CD8-positive, alpha-beta memory T cell (primary cell): Measurements from ENCODE around the gene BTG3. TPM values are rescaled to one million over a fixed set of nuclear protein-coding genes. Genes with fewer than 3 reads are reported as not detected.

ENCODE experiments used
- CTCF ChIA-PET: fragments of 350-600 bp; sonication (Branson Sonifier 250); formaldehyde crosslinking; loops from one replicate; lab custom pipeline; 2021; ENCODE audit warnings: antibody characterized with exemption; lab: Charles Lee
- POLR2A ChIA-PET: fragments of 350-600 bp; sonication (Branson Sonifier 250); formaldehyde crosslinking; loops from one replicate; lab custom pipeline; 2021; ENCODE audit warnings: antibody characterized with exemption; lab: Charles Lee
- DNase-seq, 5 donors: peaks; one replicate each; pipeline versions ENCODE4 v3.0.0 to v3.0.0-alpha.2; 2020 to 2022; ENCODE audit warnings: mixed read lengths in 1 of 5
- H3K27ac ChIP-seq: one replicate; pipeline ENCODE4 v1.7.0; 2013; ENCODE audit warnings: low read depth, mild to moderate bottlenecking, low read length, moderate library complexity
- H3K27me3 ChIP-seq: 2 replicates; pipeline ENCODE4 v1.7.0; 2013; ENCODE audit warnings: low read length, mild to moderate bottlenecking; ENCODE audit not compliant: insufficient read depth, poor library complexity, severe bottlenecking
- H3K36me3 ChIP-seq: 2 replicates; pipeline ENCODE4 v1.7.0; 2013; ENCODE audit warnings: mild to moderate bottlenecking, low read length, moderate library complexity; ENCODE audit not compliant: insufficient read depth
- H3K4me1 ChIP-seq: 2 replicates; pipeline ENCODE4 v1.7.0; 2013; ENCODE audit warnings: mild to moderate bottlenecking, low read length, moderate library complexity; ENCODE audit not compliant: insufficient read depth
- H3K4me3 ChIP-seq: 2 replicates; pipeline ENCODE4 v1.7.0; 2013; ENCODE audit warnings: mild to moderate bottlenecking, low read length
- H3K9me3 ChIP-seq: 2 replicates; pipeline ENCODE4 v1.7.0; 2013; ENCODE audit warnings: mild to moderate bottlenecking, low read length
- H3K27ac Mint-ChIP-seq, 8 donors: one replicate each; pipeline ENCODE4 v1.8.0; 2020 to 2021; ENCODE audit warnings: mixed read lengths in 8 of 8, mild to moderate bottlenecking in 6 of 8, inconsistent platforms in 3 of 8, moderate library complexity in 3 of 8
- H3K27me3 Mint-ChIP-seq, 2 donors: one replicate each; pipeline ENCODE4 v1.8.0; 2020 to 2021; ENCODE audit warnings: mixed read lengths in 2 of 2, mild to moderate bottlenecking in 1 of 2, moderate library complexity in 1 of 2
- H3K36me3 Mint-ChIP-seq, 3 donors: one replicate each; pipeline ENCODE4 v1.8.0; 2020 to 2021; ENCODE audit warnings: mixed read lengths in 3 of 3, inconsistent platforms in 1 of 3, mild to moderate bottlenecking in 1 of 3
- H3K4me1 Mint-ChIP-seq, 3 donors: one replicate each; pipeline ENCODE4 v1.8.0; 2020 to 2021; ENCODE audit warnings: mixed read lengths in 3 of 3, inconsistent platforms in 1 of 3, mild to moderate bottlenecking in 1 of 3
- H3K4me3 Mint-ChIP-seq, 7 donors: one replicate each; pipeline ENCODE4 v1.8.0; 2020 to 2021; ENCODE audit warnings: mixed read lengths in 7 of 7, mild to moderate bottlenecking in 6 of 7, moderate library complexity in 4 of 7, inconsistent platforms in 2 of 7
- H3K9me3 Mint-ChIP-seq, 5 donors: one replicate each; pipeline ENCODE4 v1.8.0; 2020 to 2022; ENCODE audit warnings: mixed read lengths in 5 of 5, mild to moderate bottlenecking in 3 of 5, moderate library complexity in 2 of 5, inconsistent platforms in 1 of 5
- polyA plus RNA-seq: library from polyadenylated mRNA; unstranded; fragments of 300-500 nt; fragmentation: Illumina TruSeq; gene quantifications from one replicate; pipeline ENCODE4 v1.2.3, GENCODE V29; 2021
- total RNA-seq, 2 experiments: library from RNA; stranded (reverse); gene quantifications; one replicate each; pipeline ENCODE4 v1.2.3, GENCODE V29; 2021

BTG3 gene
- total and polyA plus RNA-seq, 3 experiments from 2014 or later = 11.5 to 45.7 (median 43.1) TPM

GRCh38 chr21:17585875-17586450 is 26.7 kb downstream of the BTG3 start:
- no peaks in the 10 kb centered on the region for H3K9me3 ChIP-seq
- Mint-ChIP-seq H3K4me3 (no peak overlapping the region), H3K27me3 (peaks cover 0 to 2% of the 10 kb centered on the region in 2 donors), H3K4me1 (no peaks in the 10 kb centered on the region), H3K36me3 (peaks cover 0 to 3% (median under 1%) of the 10 kb centered on the region in 3 donors), H3K9me3 (no peaks in the 10 kb centered on the region), H3K27ac (no peak overlapping the region)
- no peak overlapping the region for H3K4me3 ChIP-seq
- H3K27me3 ChIP-seq = no peaks in the 10 kb centered on the region
- peak in 2 of 5 donors; percentile 8 to 33 for DNase-seq
- H3K36me3 ChIP-seq = no peaks in the 10 kb centered on the region
- H3K27ac ChIP-seq = no peak overlapping the region
- H3K4me1 ChIP-seq = no peaks in the 10 kb centered on the region
- CTCF ChIA-PET = interaction anchor here (0.9 to 2.6 kb wide), 6 partner anchors 10 to 198 kb away, joined by 3 to 36 read pairs (median 4); no protein-coding TSS in a partner anchor
- POLR2A ChIA-PET = no interaction called here

- H3K4me3 ChIP-seq = no peak overlapping the region
- H3K27ac ChIP-seq = no peak overlapping the region
- POLR2A ChIA-PET = no interaction called here
- H3K27me3 Mint-ChIP-seq = peaks cover 0 to 4% of the 10 kb centered on the region in 2 donors
- H3K4me3 Mint-ChIP-seq = no peak overlapping the region
- no peaks in the 10 kb centered on the region for H3K4me1 ChIP-seq
- H3K4me1 Mint-ChIP-seq = no peaks in the 10 kb centered on the region
- CTCF ChIA-PET = interaction anchor here (2.6 kb wide), 1 partner anchor 196 kb away, joined by 36 read pairs; no protein-coding TSS in a partner anchor
- no peak for DNase-seq
- H3K36me3 Mint-ChIP-seq = no peaks in the 10 kb centered on the region
- H3K36me3 ChIP-seq = no peaks in the 10 kb centered on the region
- H3K27me3 ChIP-seq = no peaks in the 10 kb centered on the region
- no peaks in the 10 kb centered on the region for H3K9me3 Mint-ChIP-seq
- H3K27ac Mint-ChIP-seq = no peak overlapping the region
- no peaks in the 10 kb centered on the region for H3K9me3 ChIP-seq
Observed at GRCh38 chr21:17583898-17584297, 28.8 kb downstream of the BTG3 start.

- Histone ChIP-seq H3K36me3 (no peaks in the 10 kb centered on the region), H3K27me3 (no peaks in the 10 kb centered on the region), H3K27ac (no peak overlapping the region), H3K4me1 (no peaks in the 10 kb centered on the region), H3K4me3 (no peak overlapping the region), H3K9me3 (no peaks in the 10 kb centered on the region)
- no peak overlapping the region for H3K4me3 Mint-ChIP-seq
- DNase-seq = no peak
- ChIA-PET POLR2A (no interaction called here), CTCF (no interaction called here)
- H3K27me3 Mint-ChIP-seq = peaks cover 0 to 2% of the 10 kb centered on the region in 2 donors
- no peaks in the 10 kb centered on the region for H3K4me1 Mint-ChIP-seq
- H3K9me3 Mint-ChIP-seq = no peaks in the 10 kb centered on the region
- no peak overlapping the region for H3K27ac Mint-ChIP-seq
- no peaks in the 10 kb centered on the region for H3K36me3 Mint-ChIP-seq
Observed at GRCh38 chr21:17580319-17580718, 32.4 kb downstream of the BTG3 start.

- H3K4me1 ChIP-seq = no peaks in the 10 kb centered on the region
- no peaks in the 10 kb centered on the region for H3K4me1 Mint-ChIP-seq
- H3K27me3 ChIP-seq = no peaks in the 10 kb centered on the region
- no peaks in the 10 kb centered on the region for H3K36me3 Mint-ChIP-seq
- CTCF ChIA-PET = no interaction called here
- H3K9me3 Mint-ChIP-seq = no peaks in the 10 kb centered on the region
- H3K27me3 Mint-ChIP-seq = peaks cover 2 to 7% of the 10 kb centered on the region in 2 donors
- H3K4me3 ChIP-seq = no peak overlapping the region
- DNase-seq = no peak
- no peak overlapping the region for H3K27ac Mint-ChIP-seq
- H3K27ac ChIP-seq = no peak overlapping the region
- H3K9me3 ChIP-seq = no peaks in the 10 kb centered on the region
- POLR2A ChIA-PET = interaction anchor here (0.6 kb wide), 1 partner anchor 18 kb away, joined by 4 read pairs; no protein-coding TSS in a partner anchor
- H3K36me3 ChIP-seq = no peaks in the 10 kb centered on the region
- peak overlapping the region in 1 of 7 donors; percentile 20 for H3K4me3 Mint-ChIP-seq
Observed at GRCh38 chr21:17578876-17579275, 33.8 kb downstream of the BTG3 start.

GRCh38 chr21:17578162-17578561 is 34.5 kb downstream of the BTG3 start:
- DNase-seq = no peak
- Mint-ChIP-seq H3K9me3 (no peaks in the 10 kb centered on the region), H3K27ac (no peak overlapping the region), H3K4me3 (no peak overlapping the region), H3K36me3 (no peaks in the 10 kb centered on the region), H3K4me1 (no peaks in the 10 kb centered on the region), H3K27me3 (peaks cover 2 to 7% of the 10 kb centered on the region in 2 donors)
- CTCF ChIA-PET = no interaction called here
- POLR2A ChIA-PET = no interaction called here
- Histone ChIP-seq H3K9me3 (no peaks in the 10 kb centered on the region), H3K4me3 (no peak overlapping the region), H3K4me1 (no peaks in the 10 kb centered on the region), H3K36me3 (no peaks in the 10 kb centered on the region), H3K27ac (no peak overlapping the region), H3K27me3 (no peaks in the 10 kb centered on the region)

- DNase-seq = no peak
- no peaks in the 10 kb centered on the region for H3K9me3 ChIP-seq
- no peaks in the 10 kb centered on the region for H3K4me1 Mint-ChIP-seq
- no peak overlapping the region for H3K27ac Mint-ChIP-seq
- ChIA-PET CTCF (no interaction called here), POLR2A (no interaction called here)
- no peak overlapping the region for H3K4me3 ChIP-seq
- H3K27me3 Mint-ChIP-seq = peaks cover 5 to 12% of the 10 kb centered on the region in 2 donors
- no peaks in the 10 kb centered on the region for H3K36me3 Mint-ChIP-seq
- H3K27ac ChIP-seq = no peak overlapping the region
- no peaks in the 10 kb centered on the region for H3K9me3 Mint-ChIP-seq
- no peak overlapping the region for H3K4me3 Mint-ChIP-seq
- no peaks in the 10 kb centered on the region for H3K27me3 ChIP-seq
- no peaks in the 10 kb centered on the region for H3K4me1 ChIP-seq
- H3K36me3 ChIP-seq = no peaks in the 10 kb centered on the region
Observed at GRCh38 chr21:17577701-17578100, 35.0 kb downstream of the BTG3 start.

- Histone ChIP-seq H3K36me3 (no peaks in the 10 kb centered on the region), H3K27me3 (no peaks in the 10 kb centered on the region), H3K27ac (no peak overlapping the region), H3K9me3 (no peaks in the 10 kb centered on the region), H3K4me1 (no peaks in the 10 kb centered on the region), H3K4me3 (no peak overlapping the region)
- Mint-ChIP-seq H3K36me3 (no peaks in the 10 kb centered on the region), H3K27ac (peak overlapping the region in 1 of 8 donors; percentile 41), H3K9me3 (no peaks in the 10 kb centered on the region), H3K4me3 (no peak overlapping the region), H3K4me1 (no peaks in the 10 kb centered on the region), H3K27me3 (peaks cover 5 to 12% of the 10 kb centered on the region in 2 donors)
- no peak for DNase-seq
- POLR2A ChIA-PET = no interaction called here
- CTCF ChIA-PET = interaction anchor here (1.6 kb wide), 1 partner anchor 10 kb away, joined by 9 read pairs; no protein-coding TSS in a partner anchor
Observed at GRCh38 chr21:17576080-17576835, 36.4 kb downstream of the BTG3 start.

GRCh38 chr21:17575076-17575475 is 37.6 kb downstream of the BTG3 start:
- POLR2A ChIA-PET = no interaction called here
- H3K36me3 Mint-ChIP-seq = no peaks in the 10 kb centered on the region
- CTCF ChIA-PET = interaction anchor here (1.6 kb wide), 1 partner anchor 11 kb away, joined by 9 read pairs; no protein-coding TSS in a partner anchor
- no peaks in the 10 kb centered on the region for H3K27me3 ChIP-seq
- no peaks in the 10 kb centered on the region for H3K4me1 Mint-ChIP-seq
- H3K9me3 Mint-ChIP-seq = no peaks in the 10 kb centered on the region
- H3K36me3 ChIP-seq = no peaks in the 10 kb centered on the region
- H3K27ac ChIP-seq = no peak overlapping the region
- H3K27ac Mint-ChIP-seq = no peak overlapping the region
- peaks cover 3 to 17% of the 10 kb centered on the region in 2 donors for H3K27me3 Mint-ChIP-seq
- no peaks in the 10 kb centered on the region for H3K9me3 ChIP-seq
- no peak overlapping the region for H3K4me3 Mint-ChIP-seq
- no peak overlapping the region for H3K4me3 ChIP-seq
- H3K4me1 ChIP-seq = no peaks in the 10 kb centered on the region
- no peak for DNase-seq
